Measurements from ENCODE around the gene TAF13.
"Not testable (repeated sequence)": the region's sequence is repeated elsewhere in the genome, so short reads cannot be mapped to it uniquely, and the experiment has no call there.

TAF13 gene

DNA sequence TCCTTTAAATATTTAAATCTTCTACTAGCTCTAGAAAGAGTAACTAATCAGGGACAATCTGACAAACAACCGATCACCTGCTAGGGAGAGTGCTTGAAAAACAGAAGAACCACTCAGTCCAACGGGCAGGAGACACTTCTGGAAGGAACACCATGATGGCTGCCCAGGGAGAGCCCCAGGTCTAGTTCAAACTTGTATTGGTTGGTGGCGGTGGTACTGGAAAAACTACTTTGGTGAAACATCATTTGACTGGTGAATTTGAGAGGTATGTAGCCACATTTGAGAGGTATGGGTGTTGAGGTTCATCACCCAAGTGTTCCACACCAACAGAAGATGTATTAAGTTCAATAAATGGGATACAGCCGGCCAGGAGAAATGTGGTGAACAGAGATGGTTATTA is 29.1 kb downstream of the TAF13 start:
- H3K4me1 Mint-ChIP-seq (ENCODE audit: low read depth) = peaks cover 7% of the 10 kb centered on the region
- no peak overlapping the region for H3K27ac Mint-ChIP-seq
- no peaks in the 10 kb centered on the region for H3K36me3 Mint-ChIP-seq (ENCODE audit: low read depth)
- no peaks in the 10 kb centered on the region for H3K9me3 Mint-ChIP-seq
- H3K4me3 Mint-ChIP-seq = no peak overlapping the region
- no peak for DNase-seq (ENCODE audit: low spot score)
- H3K27me3 Mint-ChIP-seq (ENCODE audit: low read depth) = peaks cover 14% of the 10 kb centered on the region

DNA sequence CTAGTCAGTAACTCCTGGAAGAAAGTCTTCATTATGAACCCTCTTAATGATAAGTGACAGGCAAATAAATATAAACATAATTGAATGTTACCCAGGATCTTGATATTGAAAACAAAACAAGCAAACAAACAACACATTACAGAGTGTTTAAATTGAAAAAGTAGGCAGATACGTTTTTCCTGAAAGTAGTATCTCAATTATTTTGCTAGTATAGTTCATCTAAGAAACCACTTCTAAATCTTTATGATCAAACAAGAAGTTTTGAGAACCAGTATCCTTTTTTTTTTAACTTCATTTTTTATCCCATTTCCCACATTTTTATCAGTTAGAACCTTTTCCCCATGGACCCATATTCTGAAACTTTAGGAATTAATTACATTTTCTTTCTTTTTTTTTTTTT is 30.2 kb downstream of the TAF13 start:
- Mint-ChIP-seq H3K4me3 (no peak overlapping the region), H3K27me3 (ENCODE audit: low read depth) (peaks cover 12% of the 10 kb centered on the region), H3K4me1 (ENCODE audit: low read depth) (peaks cover 10% of the 10 kb centered on the region), H3K36me3 (ENCODE audit: low read depth) (no peaks in the 10 kb centered on the region), H3K9me3 (no peaks in the 10 kb centered on the region), H3K27ac (no peak overlapping the region)
- DNase-seq (ENCODE audit: low spot score) = no peak

DNA sequence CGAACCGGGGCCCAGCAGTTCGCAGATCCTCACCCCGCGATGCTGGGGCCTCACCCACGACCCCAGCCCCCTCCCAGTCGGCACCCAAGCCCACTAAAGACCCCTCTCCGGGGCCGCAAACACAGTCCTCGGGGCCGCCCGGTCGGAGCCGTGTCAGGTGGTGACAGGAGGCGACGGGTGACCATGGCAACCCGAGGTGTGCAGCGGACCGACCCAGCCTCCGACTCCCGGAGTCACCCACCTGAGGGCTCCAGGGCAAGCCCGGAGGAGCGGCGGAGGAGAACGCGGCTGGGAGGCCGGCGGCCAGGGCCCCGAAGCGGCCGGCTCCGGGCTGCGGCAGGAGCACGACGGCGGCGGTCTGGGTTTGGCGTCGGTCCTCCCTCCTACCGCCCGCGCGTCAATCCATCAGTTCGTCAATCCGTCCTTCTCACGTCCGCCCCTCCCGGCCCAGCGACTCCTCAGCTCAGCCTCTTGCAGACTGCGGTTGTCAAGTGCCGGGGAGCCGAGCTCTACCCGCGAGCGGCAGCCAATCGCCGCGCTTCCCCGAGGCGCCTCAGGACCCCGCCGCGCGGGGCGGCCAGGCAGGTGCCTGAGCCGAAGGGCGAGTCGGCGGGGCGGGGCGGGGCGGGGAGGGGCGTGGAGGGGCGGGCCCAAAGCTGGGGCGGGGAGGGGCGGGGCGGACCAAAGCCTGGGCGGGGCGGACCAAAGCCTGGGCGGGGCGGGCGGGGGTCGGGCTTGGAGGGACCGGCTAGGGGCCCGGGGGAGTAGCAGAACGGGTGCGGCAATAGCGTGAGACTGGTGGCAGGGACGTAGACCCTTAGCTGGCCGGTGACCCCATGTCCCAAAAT is 34.0 kb downstream of the TAF13 start, which contains the start of gene WDR47:
WDR47 (minus strand) TSS at position 482 of the 848 bp plus-strand sequence. CDS start 18,590 bp downstream, outside the sequence.
- DNase-seq (ENCODE audit: low spot score) = peak; percentile 96
- H3K27me3 Mint-ChIP-seq (ENCODE audit: low read depth) = peaks cover 5% of the 10 kb centered on the region
- peak within 1 kb of the TSS; percentile 92 for H3K27ac Mint-ChIP-seq
- no peaks in the 10 kb centered on the region for H3K9me3 Mint-ChIP-seq
- H3K4me1 Mint-ChIP-seq (ENCODE audit: low read depth) = peaks cover 11% of the 10 kb centered on the region
- no peaks in the 10 kb centered on the region for H3K36me3 Mint-ChIP-seq (ENCODE audit: low read depth)
- H3K4me3 Mint-ChIP-seq = peak within 1 kb of the TSS; percentile 88

DNA sequence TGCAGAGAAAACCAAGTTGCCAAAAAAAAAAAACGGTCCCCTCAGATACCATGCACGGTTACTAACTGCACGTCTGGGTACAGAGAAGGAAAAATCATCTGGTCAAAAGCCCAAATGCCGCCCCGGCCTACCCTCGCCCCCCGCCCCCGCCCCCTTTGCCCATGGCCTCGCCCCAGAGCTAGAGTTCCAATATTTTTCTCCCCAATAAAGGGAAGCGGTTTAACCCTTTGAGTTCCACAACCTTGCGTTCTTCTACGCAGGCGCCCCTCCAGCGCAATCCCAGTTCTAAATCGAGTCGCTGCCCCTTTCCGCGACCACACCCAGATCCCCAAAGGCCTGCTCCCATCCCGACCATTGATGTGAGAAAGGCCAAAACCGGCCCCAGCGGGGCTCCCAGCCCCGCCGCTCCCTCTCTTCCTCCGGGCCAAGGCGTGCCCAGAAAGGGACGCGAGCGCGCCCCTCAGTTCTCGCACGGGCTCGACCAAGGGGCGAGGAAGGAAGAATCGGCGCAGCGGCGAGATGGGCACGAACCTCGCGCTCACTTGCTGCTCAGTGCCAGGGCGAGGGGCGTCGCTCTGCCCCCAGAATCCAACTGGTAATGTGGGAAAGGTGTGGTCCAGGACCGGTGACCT is 34.7 kb downstream of the TAF13 start:
- Mint-ChIP-seq H3K9me3 (no peaks in the 10 kb centered on the region), H3K36me3 (ENCODE audit: low read depth) (no peaks in the 10 kb centered on the region), H3K27ac (peak overlapping the region; percentile 92), H3K4me3 (peak overlapping the region; percentile 88), H3K27me3 (ENCODE audit: low read depth) (peaks cover 5% of the 10 kb centered on the region), H3K4me1 (ENCODE audit: low read depth) (peaks cover 11% of the 10 kb centered on the region)
- DNase-seq (ENCODE audit: low spot score) = no peak

DNA sequence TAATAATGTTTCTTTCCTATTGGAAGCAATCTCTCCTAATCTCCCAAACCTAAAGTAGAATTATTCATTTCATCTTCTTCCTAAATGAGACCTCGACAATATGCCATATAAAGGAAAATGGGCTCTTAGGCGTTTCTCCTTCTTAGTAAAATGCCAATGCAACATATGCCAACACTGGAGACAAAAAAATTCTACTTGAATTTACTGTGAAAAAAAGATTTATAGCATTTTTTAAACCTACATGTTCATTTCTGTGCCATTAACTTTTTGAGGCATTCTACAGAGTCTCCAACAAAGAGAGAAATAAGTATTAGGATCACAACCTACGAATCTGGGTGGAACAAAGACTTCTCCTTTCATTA is 35.2 kb downstream of the TAF13 start:
- H3K4me3 Mint-ChIP-seq = peak overlapping the region; percentile 88
- H3K4me1 Mint-ChIP-seq (ENCODE audit: low read depth) = peaks cover 11% of the 10 kb centered on the region
- H3K27me3 Mint-ChIP-seq (ENCODE audit: low read depth) = peaks cover 4% of the 10 kb centered on the region
- no peaks in the 10 kb centered on the region for H3K9me3 Mint-ChIP-seq
- peak overlapping the region; percentile 92 for H3K27ac Mint-ChIP-seq
- DNase-seq (ENCODE audit: low spot score) = no peak
- no peaks in the 10 kb centered on the region for H3K36me3 Mint-ChIP-seq (ENCODE audit: low read depth)

DNA sequence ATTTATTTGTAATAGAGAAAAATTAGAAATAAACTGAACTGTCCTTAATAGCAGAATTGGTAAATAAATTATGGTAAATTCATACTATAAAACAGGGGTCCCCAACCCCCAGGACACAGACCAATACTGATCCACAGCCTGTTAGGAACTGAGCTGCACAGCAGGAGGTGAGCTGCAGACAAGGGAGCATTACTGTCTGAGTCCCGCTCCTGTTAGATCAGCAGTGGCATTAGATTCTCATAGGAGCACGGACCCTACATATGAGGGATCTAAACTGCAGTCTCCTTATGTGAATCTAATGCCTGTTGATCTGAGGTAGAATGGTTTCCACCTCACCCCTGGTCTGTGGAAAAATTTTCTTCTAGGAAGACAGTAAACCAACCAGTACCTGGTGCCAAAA is 41.4 kb downstream of the TAF13 start:
- Mint-ChIP-seq H3K4me1 (ENCODE audit: low read depth) (no peaks in the 10 kb centered on the region), H3K9me3 (no peaks in the 10 kb centered on the region), H3K36me3 (ENCODE audit: low read depth) (no peaks in the 10 kb centered on the region), H3K27ac (no peak overlapping the region), H3K27me3 (ENCODE audit: low read depth) (no peaks in the 10 kb centered on the region), H3K4me3 (no peak overlapping the region)
- no peak for DNase-seq (ENCODE audit: low spot score)

DNA sequence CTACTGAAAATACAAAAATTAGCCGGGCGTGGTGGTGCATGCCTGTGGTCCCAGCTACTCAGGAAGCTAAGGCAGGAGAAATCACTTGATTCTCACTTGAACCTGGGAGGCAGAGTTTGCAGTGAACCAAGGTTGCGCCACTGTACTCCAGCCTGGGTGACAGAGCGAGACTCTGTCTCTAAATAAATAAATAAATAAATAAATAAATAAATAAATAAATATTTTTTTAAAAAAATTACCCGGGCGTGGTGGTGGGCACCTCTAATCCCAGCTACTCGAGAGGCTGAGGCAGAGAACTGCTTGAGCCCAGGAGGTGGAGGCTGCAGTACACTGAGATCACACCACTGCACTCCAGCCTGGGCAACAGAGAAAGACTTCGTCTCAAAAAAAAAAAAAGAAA is 46.3 kb downstream of the TAF13 start:
- not testable (repeated sequence) for H3K27ac Mint-ChIP-seq; H3K36me3 Mint-ChIP-seq (ENCODE audit: low read depth); H3K27me3 Mint-ChIP-seq (ENCODE audit: low read depth); H3K4me3 Mint-ChIP-seq; DNase-seq (ENCODE audit: low spot score); H3K9me3 Mint-ChIP-seq; H3K4me1 Mint-ChIP-seq (ENCODE audit: low read depth)

DNA sequence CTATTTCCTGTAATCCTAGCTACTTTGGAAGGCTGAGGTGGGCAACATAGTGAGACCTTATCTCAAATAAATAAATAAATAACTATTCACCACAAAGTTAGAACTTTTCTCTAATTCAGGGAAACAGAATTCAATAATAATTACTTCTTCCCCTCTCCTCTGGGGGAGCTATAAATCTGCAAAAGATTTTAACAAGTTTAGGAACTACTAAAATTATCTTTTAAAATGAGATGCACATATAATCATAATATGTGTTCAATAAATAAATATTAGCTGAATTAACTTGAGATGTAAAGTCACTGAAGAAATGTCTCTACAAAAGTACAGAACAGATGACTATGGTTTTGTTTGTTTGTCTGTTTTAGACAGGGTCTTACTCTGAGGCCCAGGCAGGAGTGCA is 48.0 kb downstream of the TAF13 start:
- no peaks in the 10 kb centered on the region for H3K36me3 Mint-ChIP-seq (ENCODE audit: low read depth)
- no peaks in the 10 kb centered on the region for H3K27me3 Mint-ChIP-seq (ENCODE audit: low read depth)
- no peaks in the 10 kb centered on the region for H3K4me1 Mint-ChIP-seq (ENCODE audit: low read depth)
- no peak for DNase-seq (ENCODE audit: low spot score)
- no peak overlapping the region for H3K4me3 Mint-ChIP-seq
- H3K27ac Mint-ChIP-seq = no peak overlapping the region
- no peaks in the 10 kb centered on the region for H3K9me3 Mint-ChIP-seq

DNA sequence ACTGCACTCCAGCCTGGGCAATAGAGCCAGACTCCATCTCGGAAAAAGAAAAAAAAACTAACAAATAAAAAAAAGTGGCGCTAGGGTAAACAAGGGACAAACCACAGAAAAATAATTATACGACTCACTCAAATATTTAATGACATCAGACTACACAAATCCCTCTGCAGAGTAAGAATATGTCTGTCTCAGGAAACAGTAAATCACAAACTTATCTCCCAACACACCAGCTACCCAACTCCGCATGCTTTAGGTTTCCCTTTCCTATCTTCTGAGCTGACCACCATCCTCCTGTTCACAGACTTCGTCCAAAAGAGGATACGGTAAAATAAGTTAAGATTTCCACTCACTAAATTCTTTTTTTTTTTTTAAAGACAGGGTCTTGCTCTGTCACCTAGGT is 50.1 kb downstream of the TAF13 start:
- no peak for DNase-seq (ENCODE audit: low spot score)

DNA sequence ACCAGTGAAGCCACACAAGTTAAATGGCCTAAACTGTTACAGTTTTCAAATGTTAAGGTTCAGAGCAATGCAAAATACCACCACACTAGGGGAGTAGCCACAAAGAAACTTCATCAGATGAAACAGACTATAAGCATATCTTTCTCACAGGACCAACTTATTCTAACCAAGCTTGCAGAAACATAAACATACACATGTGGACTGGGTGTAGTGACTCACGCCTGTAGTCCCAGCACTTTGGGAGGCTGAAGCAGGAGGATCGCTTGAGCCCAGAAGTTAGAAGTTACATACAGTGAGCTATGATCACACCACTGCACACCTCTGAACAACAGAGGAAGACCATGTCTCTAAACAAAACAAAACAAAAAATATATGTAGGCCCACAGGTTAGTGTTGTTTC is 51.2 kb downstream of the TAF13 start:
- Mint-ChIP-seq H3K9me3 (no peaks in the 10 kb centered on the region), H3K27ac (no peak overlapping the region), H3K4me1 (ENCODE audit: low read depth) (no peaks in the 10 kb centered on the region), H3K27me3 (ENCODE audit: low read depth) (no peaks in the 10 kb centered on the region), H3K4me3 (no peak overlapping the region), H3K36me3 (ENCODE audit: low read depth) (peaks cover under 1% of the 10 kb centered on the region)
- DNase-seq (ENCODE audit: low spot score) = no peak

More for the DNA sequence above, 50.1 kb downstream of the TAF13 start:
- H3K4me3 Mint-ChIP-seq = no peak overlapping the region
- no peaks in the 10 kb centered on the region for H3K4me1 Mint-ChIP-seq (ENCODE audit: low read depth)
- no peaks in the 10 kb centered on the region for H3K36me3 Mint-ChIP-seq (ENCODE audit: low read depth)
- no peaks in the 10 kb centered on the region for H3K9me3 Mint-ChIP-seq
- H3K27me3 Mint-ChIP-seq (ENCODE audit: low read depth) = no peaks in the 10 kb centered on the region
- no peak overlapping the region for H3K27ac Mint-ChIP-seq

DNA sequence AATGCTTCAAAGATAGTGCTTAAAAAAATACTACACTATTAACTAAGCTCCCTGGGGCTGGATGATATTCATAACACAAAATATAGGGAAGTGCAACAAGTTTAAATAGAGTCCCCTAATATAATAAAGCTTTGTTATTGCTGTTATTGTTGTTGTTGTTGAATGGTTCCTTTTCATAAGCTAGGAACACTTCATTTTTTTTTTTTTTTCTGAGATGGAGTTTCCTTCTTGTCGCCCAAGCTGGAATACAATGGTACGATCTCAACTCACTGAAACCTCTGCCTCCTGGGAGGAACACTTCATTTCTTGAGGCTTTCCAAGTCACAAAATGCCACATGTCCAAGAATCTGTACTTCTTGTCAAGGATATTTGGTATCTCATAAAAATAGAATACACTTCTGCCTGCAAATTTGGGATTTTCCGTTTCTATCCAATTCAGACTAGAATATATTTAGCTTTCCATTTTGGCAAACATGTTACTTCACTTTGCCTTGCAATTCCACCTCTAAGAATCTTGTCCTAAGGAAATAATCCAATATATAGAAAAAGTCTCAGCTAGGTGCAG is 55.0 kb downstream of the TAF13 start:
- no peak for DNase-seq (ENCODE audit: low spot score)
- Mint-ChIP-seq H3K4me1 (ENCODE audit: low read depth) (no peaks in the 10 kb centered on the region), H3K27me3 (ENCODE audit: low read depth) (no peaks in the 10 kb centered on the region), H3K36me3 (ENCODE audit: low read depth) (peaks cover 14% of the 10 kb centered on the region), H3K4me3 (no peak overlapping the region), H3K27ac (no peak overlapping the region), H3K9me3 (no peaks in the 10 kb centered on the region)

DNA sequence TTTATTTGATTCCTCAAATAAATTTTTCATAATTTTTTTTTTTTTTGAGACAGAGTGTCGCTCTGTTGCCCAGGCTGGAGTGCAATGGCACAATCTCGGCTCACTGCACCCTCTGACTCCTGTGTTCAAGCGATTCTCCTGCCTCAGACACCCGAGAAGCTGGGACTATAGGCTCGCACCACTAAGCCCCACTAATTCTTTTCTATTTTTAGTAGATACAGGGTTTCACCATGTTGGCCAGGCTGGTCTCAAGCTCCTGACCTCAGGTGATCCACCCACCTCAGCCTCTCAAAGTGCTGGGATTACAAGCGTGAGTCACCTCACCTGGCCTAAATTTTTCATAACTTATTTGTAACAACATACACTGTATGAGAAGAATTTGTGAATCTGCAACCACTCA is 58.1 kb downstream of the TAF13 start:
- not testable (repeated sequence) for H3K4me1 Mint-ChIP-seq (ENCODE audit: low read depth); H3K9me3 Mint-ChIP-seq; H3K27me3 Mint-ChIP-seq (ENCODE audit: low read depth); DNase-seq (ENCODE audit: low spot score); H3K4me3 Mint-ChIP-seq; H3K27ac Mint-ChIP-seq
- H3K36me3 Mint-ChIP-seq (ENCODE audit: low read depth) = peaks cover 20% of the 10 kb centered on the region

DNA sequence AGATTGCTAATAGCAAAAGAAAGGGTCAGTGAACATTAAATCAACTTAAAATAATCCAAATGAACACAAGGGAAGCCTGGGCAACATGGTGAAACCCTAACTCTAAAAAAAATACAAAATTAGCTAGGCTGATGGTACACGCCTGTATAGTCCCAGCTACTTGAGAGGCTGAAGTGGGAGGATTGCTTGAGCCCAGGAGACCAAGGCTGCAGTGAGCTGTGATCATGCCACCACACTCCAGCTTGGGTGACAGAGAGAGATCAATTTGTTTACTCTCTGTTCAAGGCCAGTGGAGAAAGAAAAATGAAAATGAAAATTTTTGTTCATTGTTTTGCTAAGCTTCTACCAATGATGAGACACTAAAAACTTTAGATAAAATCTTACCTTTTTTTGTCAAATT is 58.7 kb downstream of the TAF13 start:
- H3K27me3 Mint-ChIP-seq (ENCODE audit: low read depth) = no peaks in the 10 kb centered on the region
- no peak for DNase-seq (ENCODE audit: low spot score)
- no peaks in the 10 kb centered on the region for H3K4me1 Mint-ChIP-seq (ENCODE audit: low read depth)

More for the DNA sequence above, 58.7 kb downstream of the TAF13 start:
- Mint-ChIP-seq H3K4me3 (no peak overlapping the region), H3K36me3 (ENCODE audit: low read depth) (peaks cover 20% of the 10 kb centered on the region), H3K9me3 (no peaks in the 10 kb centered on the region), H3K27ac (no peak overlapping the region)

Data from T-helper 2 cell treated with Interferon-gamma antibody and Interleukin-4, amounts not matched to agents 5 μg/mL and 100 μg/mL, for 36 hours (primary cell).